GM12873 (cell line): Measurements from ENCODE around the gene MRFAP1.

Experiments used
- CTCF ChIP-seq: IDR thresholded peaks from 2 replicates; pipeline ENCODE4 v1.5.1; 2012; ENCODE audit warnings: low read depth, mild to moderate bottlenecking, moderate library complexity, low read length, control low read depth; ENCODE audit not compliant: insufficient read depth; ENCODE audit errors: missing control alignments

The MRFAP1 gene

GRCh38 chr4:6640292-6641163, at the start of gene MRFAP1:
Gene MRFAP1, plus strand, starts transcription at chr4:6640685. Its CDS starts 178 bp downstream, at chr4:6640863.
- no peak for TF ChIP-seq CTCF

GRCh38 chr4:6591313-6591712, 49.2 kb upstream of the MRFAP1 start:
- TF ChIP-seq CTCF: no peak

GRCh38 chr4:6591781-6592180, 48.7 kb upstream of the MRFAP1 start:
- TF ChIP-seq CTCF: no peak

GRCh38 chr4:6592804-6593563, 47.5 kb upstream of the MRFAP1 start:
- TF ChIP-seq CTCF: no peak

GRCh38 chr4:6594341-6594740, 46.1 kb upstream of the MRFAP1 start:
- no peak for TF ChIP-seq CTCF

GRCh38 chr4:6594826-6595355, 45.6 kb upstream of the MRFAP1 start:
- no peak for TF ChIP-seq CTCF
